Mucosa of descending colon (tissue), 3 donors: ENCODE data around the gene TNS2. TPM values are rescaled to one million over a fixed set of nuclear protein-coding genes. Genes with fewer than 3 reads are reported as not detected.
"Not testable (repeated sequence)": the region's sequence is repeated elsewhere in the genome, so short reads cannot be mapped to it uniquely, and the experiment has no call there.

Experiments
- ATAC-seq: fragments of 200-7000 bp; cut with Tn5 transposase; one replicate; pipeline ENCODE4 v1.9.1; 2020; ENCODE audit warnings: mild to moderate bottlenecking, moderate library complexity
- DNase-seq, 3 donors: peaks; one replicate each; pipeline ENCODE4 v3.0.0-alpha.2; 2020
- H3K36me3 ChIP-seq: fragments of 200-600 bp; one replicate; pipeline ENCODE4 v1.8.0; 2021; ENCODE audit warnings: low read depth, mild to moderate bottlenecking
- H3K4me1 ChIP-seq: fragments of 200-600 bp; one replicate; pipeline ENCODE4 v1.8.0; 2021; ENCODE audit warnings: low read depth, mild to moderate bottlenecking
- H3K4me3 ChIP-seq: fragments of 200-600 bp; one replicate; pipeline ENCODE4 v1.8.0; 2021; ENCODE audit warnings: mild to moderate bottlenecking
- H3K9me3 ChIP-seq: fragments of 200-600 bp; one replicate; pipeline ENCODE4 v1.8.0; 2021; ENCODE audit warnings: mild to moderate bottlenecking
- intact Hi-C, 2 donors: fragments of 100-400 bp; cut with DNase I in 1 of 2; cut with micrococcal nuclease in 1 of 2; formaldehyde crosslinking; loops; one replicate each; pipeline versions ENCODE4 v1.11.0 to v1.11.1; 2022; cut with DNase I, micrococcal nuclease
- total RNA-seq, 3 donors: library from RNA; stranded (reverse); fragmentation: NEBNext Ultra II Directional in 2 of 3; extraction: Animal tissue kit (Norgen Biotek cat#: 25700) in 2 of 3; gene quantifications; one replicate each; pipeline versions ENCODE4 v1.2.1 to v1.2.4, GENCODE V29; 2021 to 2023
- TF ChIP-seq, protein P1 (sequence below): fragments of 200-600 bp; IDR thresholded peaks from one replicate; pipeline ENCODE4 v1.8.0; 2022; ENCODE audit warnings: antibody characterized with exemption, mild to moderate bottlenecking
- donor health status: DM: no; HTN: no; CAD: no; lungs with moderate emphysema.
- donor health status: DM: no; HTN: no; CAD: no.
- donor health status: DM: no; HTN: yes; CAD: no.

The TNS2 gene
- total RNA-seq, 3 donors from 2014 or later: 22.6 to 119 (median 51.9) TPM

DNA sequence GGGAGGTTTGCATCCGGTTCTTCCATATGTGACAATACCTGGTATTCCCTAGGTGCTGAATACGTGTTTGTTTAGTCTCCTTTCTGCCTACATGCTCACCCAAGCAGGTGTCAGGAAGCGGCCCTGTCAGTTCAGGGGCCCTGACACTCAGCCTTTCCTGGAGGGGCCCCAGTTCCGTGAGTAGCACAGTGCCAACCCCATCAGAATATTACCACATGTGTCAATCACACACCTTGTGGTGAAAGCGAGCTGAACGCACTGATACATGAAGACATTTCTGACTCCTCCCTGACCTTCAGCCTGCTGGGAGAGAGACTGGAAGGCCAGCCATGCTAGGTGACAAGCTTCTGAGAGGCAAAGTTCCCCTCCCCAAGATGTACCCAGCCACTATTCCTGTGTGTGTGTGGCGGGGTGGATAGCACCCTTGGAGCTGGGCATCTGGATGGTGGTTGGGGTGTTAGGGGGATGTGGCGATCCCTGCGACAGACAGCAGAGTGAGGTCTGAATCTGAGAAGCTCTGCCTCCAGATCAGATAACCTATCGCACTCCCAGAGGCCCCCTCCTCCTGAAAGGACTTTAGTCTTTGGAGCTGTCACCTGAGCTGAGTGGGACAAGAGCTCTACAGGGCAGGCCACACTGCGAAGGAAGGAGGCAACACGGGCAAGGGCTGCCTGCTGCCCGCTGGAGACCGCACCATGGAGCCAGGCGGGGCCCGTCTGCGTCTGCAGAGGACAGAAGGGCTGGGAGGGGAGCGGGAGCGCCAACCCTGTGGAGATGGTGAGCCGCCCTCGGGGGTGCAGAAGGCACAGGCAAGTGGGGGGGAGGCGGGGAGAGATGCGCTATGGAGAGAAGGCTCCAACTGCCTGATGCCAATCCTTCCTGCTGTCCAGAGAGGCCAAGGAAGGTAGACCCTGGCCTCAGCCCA is 53.3 kb downstream of the TNS2 start, which contains the start of gene SOAT2:
Gene SOAT2, plus strand, starts transcription at position 604 of the 925 bp plus-strand sequence. Its CDS starts 92 bp downstream, at position 696.
- no peak within 1 kb of the TSS for H3K4me3 ChIP-seq
- H3K36me3 ChIP-seq: no peaks in the 10 kb centered on the region
- ATAC-seq (peak; percentile 50), DNase-seq (no peak)
- H3K9me3 ChIP-seq: no peaks in the 10 kb centered on the region
- peaks cover 6% of the 10 kb centered on the region for H3K4me1 ChIP-seq
- TF ChIP-seq, protein P1, sequence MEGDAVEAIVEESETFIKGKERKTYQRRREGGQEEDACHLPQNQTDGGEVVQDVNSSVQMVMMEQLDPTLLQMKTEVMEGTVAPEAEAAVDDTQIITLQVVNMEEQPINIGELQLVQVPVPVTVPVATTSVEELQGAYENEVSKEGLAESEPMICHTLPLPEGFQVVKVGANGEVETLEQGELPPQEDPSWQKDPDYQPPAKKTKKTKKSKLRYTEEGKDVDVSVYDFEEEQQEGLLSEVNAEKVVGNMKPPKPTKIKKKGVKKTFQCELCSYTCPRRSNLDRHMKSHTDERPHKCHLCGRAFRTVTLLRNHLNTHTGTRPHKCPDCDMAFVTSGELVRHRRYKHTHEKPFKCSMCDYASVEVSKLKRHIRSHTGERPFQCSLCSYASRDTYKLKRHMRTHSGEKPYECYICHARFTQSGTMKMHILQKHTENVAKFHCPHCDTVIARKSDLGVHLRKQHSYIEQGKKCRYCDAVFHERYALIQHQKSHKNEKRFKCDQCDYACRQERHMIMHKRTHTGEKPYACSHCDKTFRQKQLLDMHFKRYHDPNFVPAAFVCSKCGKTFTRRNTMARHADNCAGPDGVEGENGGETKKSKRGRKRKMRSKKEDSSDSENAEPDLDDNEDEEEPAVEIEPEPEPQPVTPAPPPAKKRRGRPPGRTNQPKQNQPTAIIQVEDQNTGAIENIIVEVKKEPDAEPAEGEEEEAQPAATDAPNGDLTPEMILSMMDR: no peak
- intact Hi-C loops: loop anchor here in 1 of 2 donors (5.0 kb wide), 1 partner anchor 36 kb away; no protein-coding TSS in a partner anchor

DNA sequence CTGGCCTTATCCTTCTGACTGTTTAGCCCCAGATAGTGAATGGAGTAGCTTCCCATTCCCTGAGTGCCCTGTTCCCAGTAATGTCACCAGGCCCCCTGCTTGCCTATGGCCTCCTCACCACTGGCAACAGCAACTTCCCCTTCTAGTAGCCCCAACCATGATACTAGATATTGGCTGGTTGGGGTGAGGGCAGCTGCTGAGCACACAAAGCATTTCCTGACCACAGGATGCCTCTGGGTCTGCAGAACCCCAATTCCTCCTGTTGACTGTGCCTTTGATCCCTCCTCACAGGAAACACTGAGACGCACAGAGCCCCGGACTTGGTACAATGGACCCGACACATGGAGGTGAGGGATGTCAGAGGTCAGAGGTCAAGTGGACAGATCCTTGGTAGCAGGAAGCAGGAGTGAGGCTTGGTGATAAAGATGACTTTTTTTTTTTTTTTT is 54.0 kb downstream of the TNS2 start:
- Histone ChIP-seq H3K36me3 (no peaks in the 10 kb centered on the region), H3K4me1 (peaks cover 6% of the 10 kb centered on the region), H3K9me3 (no peaks in the 10 kb centered on the region), H3K4me3 (no peak overlapping the region)
- TF ChIP-seq, protein P1: no peak
- intact Hi-C loops: loop anchor here in 1 of 2 donors (5.0 kb wide), 1 partner anchor 37 kb away; no protein-coding TSS in a partner anchor
- DNase-seq (no peak), ATAC-seq (peak; percentile 43)

DNA sequence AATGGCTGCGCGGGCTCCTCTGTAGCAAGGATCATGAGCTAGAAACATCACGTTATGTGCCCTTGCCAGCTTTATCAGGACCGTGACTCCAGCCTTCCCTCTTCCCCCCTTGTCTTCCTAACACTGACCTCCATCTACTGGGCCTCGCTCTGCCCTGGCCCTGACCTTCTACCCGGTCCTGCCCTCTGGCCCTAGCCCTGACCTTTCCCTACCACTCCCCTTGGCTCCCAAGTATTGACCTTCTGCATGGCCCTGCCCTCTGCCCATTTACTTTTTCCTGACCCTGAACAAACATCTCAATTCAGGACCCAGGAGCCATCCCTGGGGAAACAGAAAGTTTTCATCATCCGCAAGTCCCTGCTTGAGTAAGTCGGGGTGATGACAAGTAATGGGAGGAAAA is 55.4 kb downstream of the TNS2 start:
- DNase-seq: no peak
- TF ChIP-seq, protein P1: no peak
- intact Hi-C loops: no loop called here
- ATAC-seq: no peak
- H3K4me3 ChIP-seq: no peak overlapping the region
- H3K9me3 ChIP-seq: no peaks in the 10 kb centered on the region
- peaks cover 6% of the 10 kb centered on the region for H3K4me1 ChIP-seq
- no peaks in the 10 kb centered on the region for H3K36me3 ChIP-seq

DNA sequence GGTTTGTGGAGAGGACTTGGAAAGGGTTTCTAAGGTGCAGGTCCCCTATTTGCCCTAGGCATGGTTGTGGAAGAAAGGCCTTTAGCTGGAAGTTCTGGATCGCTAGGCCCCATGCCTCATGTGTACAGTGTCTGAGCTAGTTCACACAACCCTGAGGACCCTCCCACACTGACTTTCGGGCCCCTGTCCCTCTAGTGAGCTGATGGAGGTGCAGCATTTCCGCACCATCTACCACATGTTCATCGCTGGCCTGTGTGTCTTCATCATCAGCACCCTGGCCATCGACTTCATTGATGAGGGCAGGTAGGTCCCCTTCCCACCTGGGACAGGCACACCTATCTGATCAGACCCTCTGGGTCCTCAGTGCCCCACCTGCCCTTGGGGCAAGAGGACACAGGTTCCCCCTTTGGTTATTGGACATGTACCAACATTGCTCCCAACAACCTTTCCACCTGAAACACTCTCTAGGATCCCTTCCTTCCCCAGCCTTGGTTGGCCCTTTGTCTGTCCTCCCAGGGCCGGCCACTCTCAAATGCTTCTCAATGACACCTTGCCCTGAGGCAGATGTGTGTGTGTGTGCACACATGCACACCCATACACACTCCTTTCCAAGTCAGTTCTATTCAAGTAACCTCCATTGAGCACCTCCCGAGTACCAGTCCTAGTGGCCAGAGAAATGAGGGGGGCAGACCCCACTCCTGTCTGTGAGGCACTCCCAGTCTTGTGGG is 56.0 kb downstream of the TNS2 start:
- intact Hi-C loops: no loop called here
- Histone ChIP-seq H3K36me3 (no peaks in the 10 kb centered on the region), H3K9me3 (no peaks in the 10 kb centered on the region), H3K4me3 (no peak overlapping the region), H3K4me1 (peaks cover 6% of the 10 kb centered on the region)
- no peak for DNase-seq
- TF ChIP-seq, protein P1: no peak
- ATAC-seq: no peak

DNA sequence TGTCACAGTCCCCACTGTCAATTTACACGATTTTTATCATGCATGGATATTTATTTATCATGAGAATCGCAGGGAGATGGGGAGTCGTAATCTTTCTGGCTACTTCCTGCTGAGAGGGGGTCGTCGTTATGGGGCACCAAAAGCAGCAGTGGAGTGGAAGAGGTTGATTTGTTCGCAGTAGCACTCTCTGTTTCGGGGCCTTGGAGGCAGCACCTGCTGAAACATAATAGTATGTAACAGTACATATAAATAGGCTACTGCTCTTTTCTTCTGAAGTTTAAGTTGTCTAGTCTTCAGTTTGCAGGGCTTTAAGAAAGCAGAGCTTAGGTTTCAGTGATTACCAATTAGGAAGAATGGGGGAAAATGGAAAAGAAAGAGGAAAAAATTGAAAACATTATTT is 57.3 kb downstream of the TNS2 start:
- no peaks in the 10 kb centered on the region for H3K36me3 ChIP-seq
- peaks cover 6% of the 10 kb centered on the region for H3K4me1 ChIP-seq
- no peak overlapping the region for H3K4me3 ChIP-seq
- H3K9me3 ChIP-seq: no peaks in the 10 kb centered on the region
- no peak for ATAC-seq
- no peak for DNase-seq
- intact Hi-C loops: no loop called here
- TF ChIP-seq, protein P1: no peak

DNA sequence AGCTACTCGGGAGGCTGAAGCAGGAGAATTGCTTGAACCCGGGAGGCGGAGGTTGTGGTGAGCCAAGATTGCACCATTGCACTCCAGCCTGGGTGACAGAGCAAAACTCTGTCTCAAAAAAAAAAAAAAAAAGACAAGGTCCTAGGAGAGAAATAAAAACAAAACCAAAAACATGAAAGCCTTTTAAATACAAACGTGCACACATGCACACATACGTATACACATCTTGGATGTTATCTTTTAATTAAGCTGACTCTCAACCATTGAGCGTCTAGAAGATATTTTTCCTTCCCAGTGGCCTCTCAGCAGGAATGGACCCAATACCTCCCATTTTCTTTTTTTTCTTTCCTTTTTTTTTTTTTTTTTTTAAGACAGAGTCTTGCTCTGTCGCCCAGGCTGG is 62.6 kb downstream of the TNS2 start:
- H3K4me3 ChIP-seq, H3K4me1 ChIP-seq, intact Hi-C loops, H3K9me3 ChIP-seq, ATAC-seq, DNase-seq, H3K36me3 ChIP-seq: not testable (repeated sequence)
